Stimulated activated CD4-positive, alpha-beta T cell treated with anti-CD3 and anti-CD28 coated beads, Interleukin-4, amount 100 ng/mL, for 24 hours (primary cell): ENCODE data around the gene PPIA.
"Not testable (repeated sequence)": the region's sequence is repeated elsewhere in the genome, so short reads cannot be mapped to it uniquely, and the experiment has no call there.

Experiments used
- DNase-seq: peaks from one replicate; pipeline ENCODE4 v3.0.0-alpha.2; 2020

The PPIA gene

DNA sequence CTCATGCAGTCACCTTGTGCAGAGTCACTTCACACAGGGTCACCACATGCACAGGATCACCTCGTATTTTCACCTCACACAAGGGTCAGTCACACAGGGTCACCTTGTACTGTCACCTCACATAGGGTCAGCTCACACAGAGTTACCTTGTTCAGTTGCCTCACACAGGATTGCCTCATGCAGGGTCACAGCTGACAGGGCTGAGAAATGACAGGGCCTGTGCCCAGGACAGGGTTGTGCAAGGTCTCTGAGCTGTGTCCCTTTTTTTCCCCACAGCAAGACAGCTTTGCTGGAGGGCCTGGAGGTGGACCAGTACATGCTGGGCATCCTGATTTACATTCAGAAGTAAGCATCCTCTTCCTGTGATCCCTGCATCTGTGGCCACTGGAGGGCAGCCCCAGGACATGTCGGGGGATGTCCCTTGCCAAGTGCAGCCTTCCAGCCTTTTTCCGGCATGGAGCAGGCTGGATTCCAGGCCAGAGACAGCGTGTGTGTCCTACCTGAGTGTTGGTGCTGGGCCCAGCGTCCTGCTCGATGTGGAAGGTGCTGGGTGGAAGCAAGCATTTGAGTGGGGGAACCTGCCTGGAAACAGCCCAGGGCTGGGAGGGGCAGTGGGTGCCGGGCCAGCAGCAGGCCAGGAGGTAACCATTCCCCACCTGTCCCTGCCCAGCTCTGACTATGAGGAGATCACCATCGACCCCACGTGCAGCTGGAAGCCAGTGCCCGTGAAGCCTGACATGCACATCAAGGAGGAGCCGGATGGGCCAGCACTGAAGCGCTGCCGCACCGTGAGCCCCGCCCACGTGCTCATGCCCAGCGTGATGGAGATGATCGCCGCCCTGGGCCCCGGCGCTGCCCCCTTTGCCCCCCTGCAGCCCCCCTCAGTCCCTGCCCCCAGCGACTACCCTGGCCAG, 31.6 kb upstream of the PPIA start:
- no peak for DNase-seq

DNA sequence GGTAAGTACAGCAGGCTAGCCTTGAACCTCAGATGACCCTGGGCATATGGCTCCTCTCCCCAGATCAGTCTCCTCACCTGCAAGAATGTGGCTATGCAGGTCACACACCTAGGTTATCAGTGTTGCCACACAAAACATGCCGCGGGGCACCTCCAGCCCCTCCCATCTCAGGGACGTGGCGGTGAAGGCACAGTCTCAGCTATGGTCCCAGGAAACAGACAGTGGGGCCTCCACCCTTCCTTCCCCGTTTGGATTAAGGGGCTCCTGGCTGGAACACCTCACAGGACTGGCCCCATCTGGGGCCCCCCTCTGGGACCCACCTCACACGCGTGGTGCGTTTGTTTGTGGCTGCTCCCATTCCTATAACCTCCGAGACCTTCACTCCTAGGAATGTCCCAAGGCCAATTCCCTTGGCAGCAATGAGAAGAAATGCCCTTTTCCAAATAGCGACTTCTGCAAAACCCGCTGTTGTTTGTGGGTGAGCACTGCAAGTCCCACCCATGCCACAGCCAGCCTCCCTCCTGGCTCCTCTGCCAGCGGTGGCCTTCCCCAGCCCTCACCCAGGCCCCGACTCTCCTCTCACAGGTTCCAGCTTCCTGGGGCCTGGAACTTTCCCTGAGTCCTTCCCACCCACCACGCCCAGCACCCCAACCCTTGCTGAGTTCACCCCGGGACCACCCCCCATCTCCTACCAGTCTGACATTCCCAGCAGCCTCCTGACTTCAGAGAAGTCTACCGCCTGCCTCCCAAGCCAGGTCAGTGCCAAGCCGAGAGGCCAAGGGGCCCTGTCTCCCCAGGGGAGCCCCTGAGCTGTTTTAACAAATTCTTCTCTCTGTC, 30.7 kb upstream of the PPIA start:
- no peak for DNase-seq

DNA sequence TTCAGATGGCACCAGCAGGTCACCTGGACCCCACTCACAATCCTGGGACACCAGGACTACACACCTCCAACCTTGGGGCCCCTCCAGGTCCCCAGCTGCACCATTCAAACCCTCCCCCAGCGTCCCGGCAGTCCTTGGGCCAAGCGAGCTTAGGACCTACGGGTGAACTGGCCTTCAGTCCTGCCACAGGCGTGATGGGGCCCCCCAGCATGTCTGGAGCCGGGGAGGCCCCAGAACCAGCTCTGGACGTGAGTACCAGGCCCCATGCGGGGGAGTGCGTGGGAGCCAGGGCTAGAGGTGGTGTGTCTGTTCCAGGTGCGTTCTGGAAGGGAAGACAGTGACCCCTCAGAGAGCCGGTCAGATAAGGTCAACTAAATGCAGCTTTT, 30.1 kb upstream of the PPIA start:
- no peak for DNase-seq

DNA sequence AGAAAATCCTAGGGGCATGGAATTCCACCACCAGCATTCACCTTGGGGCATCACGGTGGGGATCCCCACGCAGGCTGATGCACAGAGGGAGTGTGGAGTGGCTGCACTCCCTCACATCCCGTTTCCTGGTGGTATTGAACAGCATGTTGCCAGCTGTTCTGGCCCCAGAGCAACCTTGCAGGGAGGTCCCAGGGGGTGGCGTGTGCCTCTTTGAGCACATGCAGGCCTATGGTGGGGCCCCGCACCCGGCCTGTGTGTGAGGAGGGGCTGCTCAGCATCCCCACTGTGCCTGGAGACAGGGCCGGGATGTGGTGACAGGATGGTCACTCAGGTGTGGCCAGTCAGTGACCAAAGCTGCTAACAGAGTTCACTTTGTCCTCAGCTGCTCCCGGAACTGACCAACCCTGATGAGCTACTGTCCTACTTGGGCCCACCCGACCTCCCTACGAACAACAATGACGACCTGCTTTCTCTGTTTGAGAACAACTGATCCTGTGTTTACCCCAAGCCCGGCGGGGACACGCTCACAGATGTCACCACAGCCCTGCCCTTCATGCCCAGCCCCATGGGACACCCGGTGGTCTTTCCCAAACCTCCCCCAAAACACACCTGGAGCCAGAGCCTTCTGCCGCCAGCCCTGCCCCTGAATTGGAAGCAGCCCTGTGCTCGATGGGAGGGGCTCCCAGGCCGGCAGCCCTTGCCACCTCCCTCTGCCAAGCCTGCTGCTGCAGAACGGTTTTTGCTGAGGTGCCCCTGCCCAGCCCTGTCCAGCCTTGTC, 29.2 kb upstream of the PPIA start:
- no peak for DNase-seq

DNA sequence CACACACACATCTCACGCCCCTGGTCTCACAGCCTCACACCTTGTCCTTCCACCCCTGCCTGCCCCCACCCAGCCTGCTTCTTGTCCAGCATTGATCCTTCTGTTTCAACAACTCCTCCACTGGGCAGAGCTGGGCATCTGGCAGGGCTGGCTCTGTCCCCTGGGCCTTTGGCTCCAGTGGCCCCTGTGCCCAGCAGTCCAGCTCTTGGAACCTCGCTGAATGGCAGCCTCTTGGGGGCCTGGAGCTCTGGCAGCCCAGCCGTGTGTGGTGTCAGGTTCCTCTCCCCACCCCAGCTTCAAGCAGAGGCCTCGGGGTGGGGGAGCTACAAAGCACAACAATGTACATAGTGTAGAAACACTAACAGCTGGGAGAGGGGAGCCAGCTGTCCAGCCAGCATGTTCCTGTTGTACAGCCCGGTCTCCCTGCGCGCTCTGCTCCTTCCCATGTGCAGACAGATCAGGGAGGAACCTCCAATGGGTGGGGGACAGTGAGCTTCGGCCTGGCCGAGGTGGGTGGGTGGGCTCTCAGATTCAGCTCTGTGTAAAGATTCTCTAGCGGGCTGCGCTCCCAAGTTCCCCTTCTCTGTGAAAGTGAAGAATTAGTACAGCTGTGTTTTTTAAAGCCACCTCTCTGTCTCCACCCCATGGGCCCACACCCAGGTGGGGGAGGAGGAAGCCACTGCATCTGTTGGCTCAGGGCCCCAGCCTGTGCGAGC, 28.4 kb upstream of the PPIA start:
- no peak for DNase-seq

DNA sequence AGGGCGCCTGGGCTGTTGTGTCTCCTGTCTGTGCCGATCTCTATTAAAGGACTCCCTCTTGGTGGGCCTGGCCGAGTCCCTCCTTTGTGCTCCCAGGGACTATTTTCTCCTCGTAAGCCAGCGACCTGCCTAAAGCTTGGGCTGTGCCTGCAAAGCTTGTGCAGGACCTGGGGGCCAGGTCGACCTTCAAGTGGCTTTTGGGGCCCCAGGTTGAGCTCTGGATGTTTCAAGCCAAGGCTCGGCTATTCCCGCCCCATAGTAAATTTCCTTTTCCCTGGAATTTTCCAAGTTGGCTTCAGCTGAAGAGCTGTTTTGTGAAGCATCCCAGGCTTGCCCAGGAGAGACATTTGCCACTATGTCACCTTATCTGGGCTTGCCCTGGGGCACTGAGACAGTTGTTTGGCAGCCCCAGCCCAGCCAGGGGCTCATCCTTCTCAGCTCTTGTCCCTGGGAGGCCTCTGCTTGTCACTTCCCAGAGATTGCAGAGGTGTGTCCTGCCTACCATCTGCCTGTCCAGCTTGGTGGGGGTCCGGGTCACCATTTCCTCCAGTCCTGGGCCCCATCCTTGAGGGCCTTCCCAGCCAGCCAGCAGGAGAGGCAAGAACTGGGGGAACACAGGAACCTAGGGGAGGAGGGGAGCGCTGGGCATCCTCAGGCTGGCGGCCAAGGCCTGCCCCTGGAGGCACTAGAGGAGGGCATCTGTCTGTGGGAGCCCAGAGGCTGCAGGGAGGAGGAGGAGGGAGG, 27.7 kb upstream of the PPIA start:
- DNase-seq: no peak

DNA sequence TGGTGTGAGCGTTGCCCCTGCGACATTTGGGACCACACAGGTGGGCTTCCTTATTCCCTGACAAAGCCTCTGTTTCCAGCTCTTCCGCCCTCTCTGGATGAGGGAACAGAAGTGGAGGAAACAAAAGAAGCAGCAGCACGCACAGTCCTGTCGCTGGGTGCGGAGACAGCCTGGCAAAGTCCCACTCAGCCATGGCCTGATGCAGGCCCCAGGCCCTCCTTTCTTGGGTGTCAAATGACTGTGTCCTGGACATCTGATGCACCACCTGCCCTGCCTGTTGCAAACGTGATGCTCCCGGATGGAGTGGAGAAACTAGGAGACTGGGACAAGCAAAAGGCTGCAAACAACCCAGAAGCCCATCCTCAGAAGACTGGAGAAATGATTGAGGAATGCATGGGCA, 27.1 kb upstream of the PPIA start:
- no peak for DNase-seq

DNA sequence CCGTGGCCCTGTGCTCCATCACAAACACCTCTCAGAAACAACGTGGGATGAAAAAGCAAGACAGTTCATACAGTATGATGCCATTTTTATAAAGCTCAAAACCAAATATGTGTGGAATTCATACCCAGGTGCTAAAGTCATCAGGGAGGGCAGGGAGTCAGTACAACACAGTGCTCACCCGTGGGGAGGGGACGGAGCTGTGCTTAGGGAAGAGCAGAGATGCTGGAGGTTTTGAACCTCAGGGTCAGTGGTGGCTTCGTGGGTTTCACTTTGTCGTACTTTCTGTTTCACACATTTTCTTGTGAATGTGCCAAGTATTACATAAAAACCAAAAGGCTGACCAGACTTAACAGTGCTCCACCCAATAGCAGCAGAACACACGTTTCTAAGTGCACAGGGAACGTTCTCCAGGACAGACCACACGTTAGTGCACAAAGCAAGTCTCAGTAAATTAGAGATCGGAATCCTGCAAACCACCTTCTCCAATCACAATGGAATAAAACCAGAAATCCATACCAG, 26.6 kb upstream of the PPIA start:
- DNase-seq: no peak

DNA sequence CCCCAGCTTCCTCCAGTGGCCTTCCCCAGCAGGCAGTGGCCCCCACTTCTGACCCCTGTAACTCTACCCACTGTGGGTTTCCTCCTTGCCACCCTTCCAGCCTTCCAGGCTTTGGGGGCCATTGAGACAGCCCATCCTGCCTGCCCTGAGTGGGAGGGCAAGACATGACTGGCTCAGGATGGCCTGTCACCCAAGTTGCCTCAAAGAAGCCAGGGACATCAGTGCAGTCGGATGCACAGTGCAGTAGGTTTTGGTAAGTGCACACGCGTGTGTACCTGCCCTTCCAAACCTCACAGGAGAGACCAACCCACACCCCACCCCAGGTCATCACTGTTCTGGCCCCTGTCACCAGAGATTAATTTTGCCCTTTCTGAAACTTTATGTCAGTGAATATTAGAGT, 25.1 kb upstream of the PPIA start:
- no peak for DNase-seq

DNA sequence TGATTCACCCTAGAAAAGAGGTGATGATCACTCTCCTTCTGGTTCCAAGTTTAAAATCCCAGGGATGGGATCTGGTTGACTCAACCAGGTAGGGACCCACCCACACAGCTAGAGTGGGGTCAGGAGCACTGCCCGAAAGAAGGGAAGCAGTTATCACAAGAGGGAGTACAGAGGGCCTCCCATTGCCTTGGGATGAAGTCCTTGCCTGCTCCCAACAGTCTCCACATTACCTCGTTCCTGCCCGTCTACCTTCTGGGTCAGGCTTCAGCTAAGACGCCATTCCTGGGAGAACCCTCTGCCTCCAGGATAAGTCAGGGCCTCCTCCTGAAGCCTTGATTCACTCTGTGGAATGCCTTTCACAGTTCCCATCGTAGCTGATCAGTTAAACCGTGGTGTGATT, 24.0 kb upstream of the PPIA start:
- DNase-seq: no peak

DNA sequence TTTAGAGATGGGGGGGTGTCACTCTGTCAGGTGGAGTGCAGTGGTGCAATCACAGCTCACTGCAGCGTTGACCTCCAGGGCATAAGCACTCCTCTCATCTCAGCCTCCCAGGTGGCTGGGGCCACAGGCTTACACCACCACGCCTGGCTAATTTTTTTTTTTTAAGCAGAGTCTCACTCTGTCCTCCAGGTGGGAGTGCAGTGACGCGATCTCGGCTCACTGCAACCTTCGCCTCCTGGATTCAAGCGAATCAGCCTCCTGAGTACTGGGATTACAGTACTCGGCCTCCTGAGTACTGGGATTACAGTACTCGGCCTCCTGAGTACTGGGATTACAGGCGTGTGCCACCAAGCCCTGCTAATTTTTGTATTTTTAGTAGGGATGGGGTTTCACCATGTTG, 23.6 kb upstream of the PPIA start:
- no peak for DNase-seq

DNA sequence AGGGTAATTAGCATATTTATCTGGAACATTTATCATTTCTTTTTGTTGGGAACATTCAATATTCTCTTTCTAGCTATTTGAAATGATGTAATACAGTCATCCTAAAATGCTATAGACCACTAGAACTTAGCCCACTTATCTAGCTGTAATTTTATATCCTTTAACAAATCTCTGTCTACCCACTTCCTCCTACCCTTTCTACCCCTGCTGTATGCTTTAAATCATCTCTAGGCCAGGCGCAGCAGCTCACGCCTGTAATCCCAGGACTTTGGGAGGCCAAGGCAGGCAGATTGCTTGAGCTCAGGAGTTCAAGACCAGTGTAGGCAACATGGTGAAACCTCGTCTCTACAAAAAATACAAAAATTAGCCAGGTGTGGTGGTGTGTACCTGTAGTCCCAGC, 22.0 kb upstream of the PPIA start:
- not testable (repeated sequence) for DNase-seq

DNA sequence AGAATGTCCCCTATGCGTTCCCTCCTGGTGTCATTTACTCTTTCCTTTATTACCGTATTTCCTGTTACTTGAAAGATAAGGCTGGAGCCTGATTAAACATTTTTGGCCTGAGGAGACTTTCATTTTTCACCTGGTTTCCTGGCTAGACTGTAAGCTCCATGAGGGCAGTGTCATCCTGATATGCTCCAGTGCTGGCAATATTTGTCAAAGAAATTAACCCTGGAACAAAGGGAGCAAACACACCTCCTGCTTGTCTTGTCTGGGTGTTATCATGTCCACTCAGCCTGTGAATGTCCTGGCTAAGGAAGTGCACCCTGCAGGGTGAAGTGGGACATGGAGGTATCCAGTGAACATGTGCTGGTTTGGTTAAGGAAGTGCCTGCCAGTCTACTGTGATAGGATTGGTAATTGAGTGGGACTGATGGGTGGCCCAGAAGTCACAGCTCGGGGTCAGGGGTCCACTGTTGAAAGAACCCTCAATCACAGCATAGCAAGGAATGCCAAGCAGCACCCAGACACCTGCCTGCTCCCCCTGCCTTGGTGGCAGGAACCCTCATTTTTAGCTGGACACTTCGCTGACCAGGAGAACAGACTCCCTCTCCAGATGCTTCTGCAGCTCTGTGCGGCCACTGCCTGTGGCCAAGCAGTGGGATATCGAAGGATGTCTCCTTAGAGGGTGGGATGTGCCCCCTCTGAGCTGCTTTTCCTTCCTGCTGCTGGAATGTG, 20.9 kb upstream of the PPIA start:
- DNase-seq: no peak

DNA sequence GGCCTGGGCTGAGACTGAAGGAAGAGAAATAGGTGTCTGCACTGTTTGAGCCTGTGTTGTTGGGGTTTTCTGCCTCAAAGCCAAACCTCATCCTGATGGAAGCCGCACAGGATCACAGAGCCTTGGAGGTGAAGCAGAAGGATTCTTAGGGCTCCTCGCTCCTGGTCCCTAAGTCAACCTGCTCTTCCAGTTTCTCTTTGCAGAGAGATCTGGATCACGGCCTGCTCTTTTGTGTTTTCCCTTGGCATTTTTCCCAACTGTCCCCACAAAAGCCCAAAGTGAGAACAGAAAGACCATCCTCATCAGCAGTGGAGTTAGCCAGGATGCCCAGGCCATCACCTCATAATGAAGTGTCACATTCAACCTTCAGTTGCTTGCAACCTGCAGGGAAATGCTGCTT, 20.3 kb upstream of the PPIA start:
- DNase-seq: no peak

DNA sequence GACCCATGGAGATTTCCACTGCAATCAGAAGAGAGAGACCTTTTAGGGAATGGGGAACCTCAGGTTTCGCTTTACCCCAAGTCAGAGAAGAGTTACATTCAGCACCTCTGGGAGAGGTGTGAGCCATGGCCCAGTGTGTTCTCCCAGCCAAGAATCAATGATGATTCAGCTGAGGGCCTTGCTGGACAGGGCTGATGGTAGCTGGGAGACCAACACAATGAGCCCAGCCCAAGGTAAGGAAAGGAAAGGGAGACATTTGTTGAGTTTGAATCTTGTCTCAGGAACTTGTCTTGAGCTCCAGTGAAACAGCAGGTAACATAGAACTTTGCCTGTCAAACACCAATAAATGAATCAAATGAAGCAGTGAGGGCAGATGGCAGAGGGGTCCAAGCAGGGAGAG, 14.0 kb upstream of the PPIA start:
- DNase-seq: no peak

DNA sequence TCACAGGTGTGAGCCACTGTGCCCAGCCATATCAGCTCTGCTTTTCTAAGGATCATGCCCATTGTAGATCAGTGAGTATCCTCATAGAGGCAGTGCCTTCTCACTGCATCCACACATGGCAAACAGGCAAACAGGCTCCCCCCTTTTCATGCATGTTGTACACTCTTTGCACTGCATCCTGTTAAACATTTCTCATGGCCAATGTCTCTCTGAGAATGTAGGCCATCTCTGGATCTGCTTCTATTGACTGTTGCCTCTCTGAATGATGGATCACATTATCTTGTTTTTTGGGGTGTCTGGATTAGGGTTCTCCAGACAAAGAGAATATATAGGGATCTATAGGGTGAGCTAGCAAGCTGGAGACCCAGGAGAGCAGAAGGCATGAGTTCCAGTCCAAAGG, 13.1 kb upstream of the PPIA start:
- DNase-seq: no peak

DNA sequence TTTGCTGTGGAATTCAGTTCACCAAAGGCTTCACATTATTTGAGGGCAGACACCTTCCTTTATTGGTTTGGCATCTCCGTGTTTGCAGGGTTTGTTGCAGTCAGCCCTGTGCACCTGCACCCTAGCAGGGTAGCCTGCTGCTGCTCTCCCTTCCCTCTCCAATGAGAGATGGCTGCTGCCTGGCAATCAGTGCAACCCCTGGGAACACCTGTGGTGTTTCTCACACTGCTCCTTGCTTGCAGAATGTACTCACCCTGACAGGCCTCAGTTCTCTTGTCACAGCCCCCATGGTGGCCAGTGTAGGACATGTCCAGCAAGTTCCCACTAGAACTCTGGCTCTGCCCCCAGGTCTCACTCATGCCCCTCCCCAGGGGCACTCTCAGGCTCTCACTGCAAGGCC, 12.1 kb upstream of the PPIA start:
- DNase-seq: no peak

DNA sequence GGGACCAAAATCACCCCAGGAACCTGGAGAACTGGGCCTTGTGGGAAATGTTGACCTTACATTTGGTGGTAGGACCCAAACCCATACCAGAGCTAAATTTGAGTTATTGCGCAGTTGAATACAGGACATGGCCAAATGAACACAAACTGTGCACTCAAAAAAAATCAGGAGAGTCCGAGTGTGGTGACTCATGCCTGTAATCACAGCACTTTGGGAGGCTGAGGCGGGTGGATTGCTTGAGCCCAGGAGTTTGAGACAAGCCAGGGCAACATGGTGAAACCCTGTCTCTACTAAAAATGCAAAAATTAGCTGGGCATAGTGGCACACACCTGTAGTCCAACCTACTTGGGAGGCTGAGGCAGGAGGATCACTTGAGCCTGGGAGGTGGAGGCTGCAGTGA, 11.3 kb upstream of the PPIA start:
- DNase-seq: not testable (repeated sequence)

DNA sequence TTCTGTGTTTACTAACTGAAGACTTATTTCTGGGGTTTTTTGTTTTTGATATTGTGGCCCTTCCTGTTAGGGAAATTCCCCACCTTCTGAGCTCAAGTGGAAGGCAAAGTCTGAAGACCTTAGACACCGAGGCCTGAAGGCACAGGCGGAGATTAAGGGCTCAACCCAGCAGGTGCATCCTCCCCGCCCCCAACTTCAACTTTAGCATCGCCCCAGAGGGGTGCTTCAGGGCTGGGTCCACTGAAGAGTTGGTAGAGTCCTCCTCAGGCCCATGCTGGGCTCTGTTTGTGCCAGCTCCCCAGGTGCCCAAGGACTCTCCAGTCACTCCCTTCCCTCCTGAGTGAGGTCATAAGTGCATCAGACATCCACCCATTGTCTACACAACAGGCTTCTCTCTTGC, 9.4 kb upstream of the PPIA start:
- no peak for DNase-seq

DNA sequence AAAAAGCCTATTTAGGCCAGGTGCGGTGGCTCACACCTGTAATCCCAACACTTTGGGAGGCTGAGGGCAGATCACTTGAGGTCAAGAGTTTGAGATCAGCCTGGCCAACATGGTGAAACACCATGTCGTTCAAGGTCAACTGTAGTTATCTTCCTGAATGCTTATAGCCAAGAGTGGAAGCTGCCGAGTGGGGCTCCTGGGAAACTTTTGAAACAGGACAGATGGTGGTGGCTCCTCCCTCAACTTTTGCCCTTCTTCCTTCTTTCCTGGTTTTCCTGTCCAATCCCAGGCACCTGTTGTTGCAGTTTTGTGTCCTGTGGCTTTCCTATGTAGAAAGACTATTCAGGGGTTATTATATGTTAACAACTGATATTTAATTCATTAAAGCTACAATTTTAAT, 8.7 kb upstream of the PPIA start:
- no peak for DNase-seq

DNA sequence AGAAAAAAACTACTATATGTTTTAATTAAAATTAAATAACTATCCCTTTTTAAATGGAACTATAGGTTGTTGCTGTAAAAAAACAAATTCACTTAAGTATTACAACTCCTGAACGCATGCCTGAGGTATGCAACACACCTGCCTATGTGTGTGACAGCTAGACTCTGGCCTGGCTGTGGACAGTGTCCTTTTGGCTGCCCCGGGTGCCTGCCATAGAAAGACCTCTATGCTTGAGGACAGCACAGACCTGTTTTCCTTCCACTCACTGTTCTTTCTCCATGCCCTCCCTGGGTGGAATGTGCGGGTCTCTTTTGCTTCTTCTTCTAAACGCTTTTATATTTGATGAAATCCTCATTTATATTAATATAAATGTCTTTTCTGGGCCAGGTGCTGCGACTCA, 6.5 kb upstream of the PPIA start:
- no peak for DNase-seq
